Measurements from ENCODE around the gene MIDN.

MIDN gene

GRCh38 chr19:1259876-1260748 lies 11.7 kb downstream of the MIDN start:
- no peak for FAIRE-seq

GRCh38 chr19:1260749-1261537 lies 12.6 kb downstream of the MIDN start:
- FAIRE-seq, result no peak

- FAIRE-seq, result no peak
Measured at GRCh38 chr19:1261538-1261797, 13.1 kb downstream of the MIDN start.

- FAIRE-seq, result no peak
Measured at GRCh38 chr19:1261798-1262622, 13.6 kb downstream of the MIDN start.

GRCh38 chr19:1262623-1263123 lies 14.3 kb downstream of the MIDN start:
- no peak for FAIRE-seq

GRCh38 chr19:1263188-1263587 lies 14.8 kb downstream of the MIDN start:
- no peak for FAIRE-seq

- no peak for FAIRE-seq
Measured at GRCh38 chr19:1264801-1265614, 16.6 kb downstream of the MIDN start.

GRCh38 chr19:1265615-1266128 lies 17.3 kb downstream of the MIDN start:
- no peak for FAIRE-seq

GRCh38 chr19:1266129-1266915 lies 17.9 kb downstream of the MIDN start:
- no peak for FAIRE-seq

- no peak for FAIRE-seq
Measured at GRCh38 chr19:1266916-1267476, 18.6 kb downstream of the MIDN start.

GRCh38 chr19:1267477-1268225 lies 19.3 kb downstream of the MIDN start:
- FAIRE-seq, result no peak

- no peak for FAIRE-seq
Measured at GRCh38 chr19:1268226-1269064, 20.1 kb downstream of the MIDN start.

- no peak for FAIRE-seq
Measured at GRCh38 chr19:1269065-1269477, 20.7 kb downstream of the MIDN start, which contains the start of gene CIRBP. Gene CIRBP (plus strand): TSS chr19:1269332. CDS start chr19:1270934, 1,602 bp downstream.

GRCh38 chr19:1269478-1270212 lies 21.3 kb downstream of the MIDN start:
- FAIRE-seq, result no peak

- FAIRE-seq, result no peak
Measured at GRCh38 chr19:1270213-1270853, 21.9 kb downstream of the MIDN start.

GRCh38 chr19:1270854-1271527 lies 22.6 kb downstream of the MIDN start:
- no peak for FAIRE-seq
